MM.1S (cell line): Measurements from ENCODE around the gene BEND7.

Source experiments
- DNase-seq: peaks from one replicate; pipeline ENCODE4 v3.0.0-alpha.2; 2015
- H2AFZ ChIP-seq: fragments of 300-600 bp; sonication (generic); 2 replicates; pipeline ENCODE4 v1.6.0; 2016; ENCODE audit warnings: antibody characterized with exemption, low read length
- H3F3A ChIP-seq: fragments of 300-600 bp; sonication (generic); 2 replicates; pipeline ENCODE4 v1.6.1; 2016; ENCODE audit warnings: mild to moderate bottlenecking, antibody characterized with exemption, low read length, moderate library complexity, mixed read lengths; ENCODE audit not compliant: insufficient read depth
- H3K27ac ChIP-seq: fragments of 300-600 bp; sonication (generic); 2 replicates; pipeline ENCODE4 v1.5.1; 2016; ENCODE audit warnings: mild to moderate bottlenecking, low read length
- H3K27me3 ChIP-seq: fragments of 300-600 bp; sonication (generic); replicated peaks from 2 replicates; pipeline ENCODE4 v1.6.0; 2016; ENCODE audit warnings: low read length; ENCODE audit not compliant: insufficient read depth
- H3K36me3 ChIP-seq: fragments of 300-600 bp; sonication (generic); replicated peaks from 2 replicates; pipeline ENCODE4 v1.6.1; 2016; ENCODE audit warnings: mild to moderate bottlenecking, low read length, mixed read lengths; ENCODE audit not compliant: insufficient read depth
- H3K4me1 ChIP-seq: fragments of 300-600 bp; sonication (generic); 2 replicates; pipeline ENCODE4 v1.6.1; 2016; ENCODE audit warnings: low read length, mixed read lengths
- H3K4me2 ChIP-seq: fragments of 300-600 bp; sonication (generic); 2 replicates; pipeline ENCODE4 v1.6.0; 2016; ENCODE audit warnings: low read depth, low read length
- H3K4me3 ChIP-seq: fragments of 300-600 bp; sonication (generic); 2 replicates; pipeline ENCODE4 v1.5.1; 2016; ENCODE audit warnings: low read length, mixed read lengths
- H3K79me2 ChIP-seq: fragments of 300-600 bp; sonication (generic); 2 replicates; pipeline ENCODE4 v1.6.1; 2016; ENCODE audit warnings: mixed run types, low read length, mixed read lengths
- H3K9ac ChIP-seq: fragments of 300-600 bp; sonication (generic); 2 replicates; pipeline ENCODE4 v1.6.1; 2016; ENCODE audit warnings: low read length, mixed read lengths
- H3K9me2 ChIP-seq: fragments of 300-600 bp; sonication (generic); replicated peaks from 2 replicates; pipeline ENCODE4 v1.6.1; 2016; ENCODE audit warnings: mild to moderate bottlenecking, low read length, mixed read lengths; ENCODE audit not compliant: insufficient read depth
- H3K9me3 ChIP-seq: fragments of 300-600 bp; sonication (generic); replicated peaks from 2 replicates; pipeline ENCODE4 v1.6.1; 2016; ENCODE audit warnings: mild to moderate bottlenecking, low read length, mixed read lengths; ENCODE audit not compliant: insufficient read depth
- H4K20me1 ChIP-seq: fragments of 300-600 bp; sonication (generic); 2 replicates; pipeline ENCODE4 v1.6.1; 2016; ENCODE audit warnings: mild to moderate bottlenecking, low read length, moderate library complexity, mixed read lengths; ENCODE audit not compliant: insufficient read depth
- CTCF ChIP-seq: fragments of 300-600 bp; sonication (generic); IDR thresholded peaks from 2 replicates; pipeline ENCODE4 v1.5.1; 2016; ENCODE audit warnings: antibody characterized with exemption, low read length, mixed read lengths
- EZH2 ChIP-seq: fragments of 300-600 bp; sonication (generic); optimal IDR thresholded peaks from 2 replicates; pipeline ENCODE3; 2017; ENCODE audit warnings: low read depth, mild to moderate bottlenecking, antibody characterized with exemption, low read length, mixed read lengths
- EZH2phosphoT487 ChIP-seq: fragments of 300-600 bp; sonication (generic); IDR thresholded peaks from 2 replicates; pipeline ENCODE4 v1.6.1; 2018; ENCODE audit warnings: antibody characterized with exemption, low read length

The BEND7 gene

GRCh38 chr10:13393640-13394039, 135.2 kb downstream of the BEND7 start:
- no peak overlapping the region for H2AFZ ChIP-seq

GRCh38 chr10:13392701-13393100, 136.1 kb downstream of the BEND7 start:
- Histone ChIP-seq H3K9ac (no peak overlapping the region), H3F3A (no peaks in the 10 kb centered on the region), H4K20me1 (no peaks in the 10 kb centered on the region), H3K4me2 (no peak overlapping the region), H3K4me3 (no peak overlapping the region), H3K9me2 (no peaks in the 10 kb centered on the region), H3K4me1 (no peaks in the 10 kb centered on the region), H2AFZ (no peak overlapping the region), H3K79me2 (no peaks in the 10 kb centered on the region), H3K27ac (no peak overlapping the region), H3K27me3 (no peaks in the 10 kb centered on the region), H3K36me3 (no peaks in the 10 kb centered on the region), H3K9me3 (no peaks in the 10 kb centered on the region)
- DNase-seq: no peak
- TF ChIP-seq EZH2phosphoT487: no peak
- TF ChIP-seq CTCF: no peak
- TF ChIP-seq EZH2: no peak

More at GRCh38 chr10:13393640-13394039, 135.2 kb downstream of the BEND7 start:
- H3K36me3 ChIP-seq: no peaks in the 10 kb centered on the region
- no peaks in the 10 kb centered on the region for H3K27me3 ChIP-seq
- H3K4me3 ChIP-seq: no peak overlapping the region
- no peaks in the 10 kb centered on the region for H3K9me2 ChIP-seq
- no peaks in the 10 kb centered on the region for H4K20me1 ChIP-seq
- DNase-seq: no peak
- H3K27ac ChIP-seq: no peak overlapping the region
- no peaks in the 10 kb centered on the region for H3K79me2 ChIP-seq
- TF ChIP-seq EZH2phosphoT487 (no peak), EZH2 (no peak), CTCF (no peak)
- no peak overlapping the region for H3K9ac ChIP-seq
- H3F3A ChIP-seq: no peaks in the 10 kb centered on the region
- H3K4me1 ChIP-seq: no peaks in the 10 kb centered on the region
- no peak overlapping the region for H3K4me2 ChIP-seq
- H3K9me3 ChIP-seq: no peaks in the 10 kb centered on the region
